Osteoblast (primary cell): ENCODE data around the gene EVI5L. TPM values are rescaled to one million over a fixed set of nuclear protein-coding genes. Genes with fewer than 3 reads are reported as not detected.

Experiments used
- DNase-seq: peaks from one replicate; pipeline ENCODE4 v3.0.0; 2011; ENCODE audit warnings: low spot score, mixed read lengths; ENCODE audit not compliant: insufficient read length; ENCODE audit errors: missing footprints
- H2AFZ ChIP-seq: 2 replicates; pipeline ENCODE4 v1.6.0; 2011; ENCODE audit warnings: mild to moderate bottlenecking, low read length
- H3K27ac ChIP-seq: 2 replicates; pipeline ENCODE4 v1.5.1; 2011; ENCODE audit warnings: mild to moderate bottlenecking, low read depth, low read length, moderate library complexity
- H3K27me3 ChIP-seq: 2 replicates; pipeline ENCODE4 v1.6.0; 2012; ENCODE audit warnings: mild to moderate bottlenecking, control low read depth, inconsistent platforms, low read length, moderate library complexity; ENCODE audit not compliant: insufficient read depth
- H3K36me3 ChIP-seq: 2 replicates; pipeline ENCODE4 v1.5.1; 2011; ENCODE audit warnings: mild to moderate bottlenecking, low read length, control low read depth, moderate library complexity; ENCODE audit not compliant: insufficient read depth
- H3K4me1 ChIP-seq: 2 replicates; pipeline ENCODE4 v1.5.1; 2011; ENCODE audit warnings: mild to moderate bottlenecking, low read length, control low read depth, moderate library complexity; ENCODE audit not compliant: insufficient read depth
- H3K4me2 ChIP-seq: 2 replicates; pipeline ENCODE4 v1.6.0; 2011; ENCODE audit warnings: mild to moderate bottlenecking, low read length; ENCODE audit not compliant: insufficient read depth
- H3K4me3 ChIP-seq: fragments of 200-600 bp; sonication (generic); 3 replicates; pipeline ENCODE4 v1.5.1; 2012; ENCODE audit warnings: mild to moderate bottlenecking, low read length, inconsistent platforms; ENCODE audit not compliant: insufficient read depth
- H3K79me2 ChIP-seq: 2 replicates; pipeline ENCODE4 v1.6.0; 2012; ENCODE audit warnings: mild to moderate bottlenecking, low read length, control low read depth, inconsistent platforms; ENCODE audit not compliant: insufficient read depth
- H3K9me3 ChIP-seq: 2 replicates; pipeline ENCODE4 v1.5.1; 2011; ENCODE audit warnings: low read depth, low read length, control low read depth
- H4K20me1 ChIP-seq: 2 replicates; pipeline ENCODE4 v1.6.0; 2012; ENCODE audit warnings: mild to moderate bottlenecking, low read length, control low read depth; ENCODE audit not compliant: insufficient read depth
- CTCF ChIP-seq: IDR thresholded peaks from 2 replicates; pipeline ENCODE4 v1.5.1; 2011; ENCODE audit warnings: mild to moderate bottlenecking, low read depth, low read length, moderate library complexity; ENCODE audit errors: extremely low read depth
- total RNA-seq: library from RNA; depleted of rRNA; stranded (reverse); fragments of >200 nt; gene quantifications from 2 replicates; pipeline ENCODE4 v1.2.3, GENCODE V29; 2012

Gene EVI5L
- total RNA-seq, 1 donor, result 26.1 TPM

- peaks cover 20% of the 10 kb centered on the region for H4K20me1 ChIP-seq
- TF ChIP-seq CTCF, result no peak
- no peaks in the 10 kb centered on the region for H3K36me3 ChIP-seq
- H3K4me1 ChIP-seq, result peaks cover 7% of the 10 kb centered on the region
- H3K4me2 ChIP-seq, result no peak overlapping the region
- H3K9me3 ChIP-seq, result no peaks in the 10 kb centered on the region
- no peak overlapping the region for H3K4me3 ChIP-seq
- peaks cover 21% of the 10 kb centered on the region for H3K79me2 ChIP-seq
- DNase-seq, result no peak
- H3K27me3 ChIP-seq, result no peaks in the 10 kb centered on the region
- no peak overlapping the region for H2AFZ ChIP-seq
- no peak overlapping the region for H3K27ac ChIP-seq
These were observed 13.5 kb downstream of the EVI5L start for GRCh38 chr19:7843521-7843920.

GRCh38 chr19:7844405-7844804, 14.4 kb downstream of the EVI5L start:
- no peaks in the 10 kb centered on the region for H3K36me3 ChIP-seq
- no peaks in the 10 kb centered on the region for H3K9me3 ChIP-seq
- no peak overlapping the region for H3K27ac ChIP-seq
- peaks cover 17% of the 10 kb centered on the region for H3K79me2 ChIP-seq
- no peaks in the 10 kb centered on the region for H3K27me3 ChIP-seq
- peaks cover 6% of the 10 kb centered on the region for H3K4me1 ChIP-seq
- TF ChIP-seq CTCF, result no peak
- no peak overlapping the region for H3K4me3 ChIP-seq
- peak; percentile 72 for DNase-seq
- no peak overlapping the region for H2AFZ ChIP-seq
- peaks cover 20% of the 10 kb centered on the region for H4K20me1 ChIP-seq
- no peak overlapping the region for H3K4me2 ChIP-seq

- Histone ChIP-seq H3K27ac (no peak overlapping the region), H3K4me1 (peaks cover 1% of the 10 kb centered on the region), H3K79me2 (peaks cover 16% of the 10 kb centered on the region), H3K4me2 (no peak overlapping the region), H3K27me3 (no peaks in the 10 kb centered on the region), H3K9me3 (no peaks in the 10 kb centered on the region), H4K20me1 (peaks cover 20% of the 10 kb centered on the region), H3K36me3 (no peaks in the 10 kb centered on the region), H2AFZ (no peak overlapping the region), H3K4me3 (no peak overlapping the region)
- TF ChIP-seq CTCF, result no peak
- peak; percentile 79 for DNase-seq
These were observed 14.9 kb downstream of the EVI5L start for GRCh38 chr19:7844951-7845350.

- no peak for TF ChIP-seq CTCF
- Histone ChIP-seq H4K20me1 (peaks cover 20% of the 10 kb centered on the region), H3K27ac (no peak overlapping the region), H3K4me2 (no peak overlapping the region), H2AFZ (no peak overlapping the region), H3K4me3 (no peak overlapping the region), H3K36me3 (no peaks in the 10 kb centered on the region), H3K9me3 (no peaks in the 10 kb centered on the region), H3K79me2 (peaks cover 15% of the 10 kb centered on the region), H3K27me3 (no peaks in the 10 kb centered on the region), H3K4me1 (no peaks in the 10 kb centered on the region)
- DNase-seq, result peak; percentile 62
These were observed 15.6 kb downstream of the EVI5L start for GRCh38 chr19:7845390-7846154.
